DOHH2 (cell line): ENCODE data around the gene PEAK3.

ENCODE experiments used
- H3F3A ChIP-seq: fragments of 200-600 bp; sonication (generic), shearing (Covaris generic); 2 replicates; pipeline ENCODE4 v1.6.0; 2016; ENCODE audit warnings: antibody characterized with exemption, mild to moderate bottlenecking; ENCODE audit not compliant: control insufficient read depth, insufficient read depth
- H3K27ac ChIP-seq: fragments of 200-600 bp; sonication (generic); 2 replicates; pipeline ENCODE4 v1.5.1; 2014; ENCODE audit warnings: low read depth, mild to moderate bottlenecking, low read length, moderate library complexity
- H3K27me3 ChIP-seq: fragments of 200-600 bp; sonication (generic); 2 replicates; pipeline ENCODE4 v1.6.1; 2014; ENCODE audit warnings: mild to moderate bottlenecking, low read length, mixed read lengths; ENCODE audit not compliant: control insufficient read depth
- H3K36me3 ChIP-seq: fragments of 200-600 bp; sonication (generic); 2 replicates; pipeline ENCODE4 v1.6.1; 2014; ENCODE audit warnings: mild to moderate bottlenecking, low read length, moderate library complexity, mixed read lengths; ENCODE audit not compliant: control insufficient read depth
- H3K4me1 ChIP-seq: fragments of 200-600 bp; sonication (generic); 2 replicates; pipeline ENCODE4 v1.6.1; 2014; ENCODE audit warnings: mild to moderate bottlenecking, low read length, mixed read lengths; ENCODE audit not compliant: control insufficient read depth
- H3K4me2 ChIP-seq: fragments of 200-600 bp; sonication (generic); 2 replicates; pipeline ENCODE4 v1.6.0; 2014; ENCODE audit warnings: mild to moderate bottlenecking, low read length, moderate library complexity
- H3K4me3 ChIP-seq: fragments of 200-600 bp; sonication (generic); 2 replicates; pipeline ENCODE4 v1.5.1; 2014; ENCODE audit warnings: mild to moderate bottlenecking, low read length, mixed read lengths
- H3K79me2 ChIP-seq: fragments of 200-600 bp; sonication (generic); 2 replicates; pipeline ENCODE4 v1.6.1; 2014; ENCODE audit warnings: mild to moderate bottlenecking, low read length, mixed read lengths; ENCODE audit not compliant: control insufficient read depth
- H3K9me2 ChIP-seq: fragments of 200-600 bp; sonication (generic); replicated peaks from 2 replicates; pipeline ENCODE4 v1.6.1; 2014; ENCODE audit warnings: mild to moderate bottlenecking, low read length, mixed read lengths; ENCODE audit not compliant: control insufficient read depth
- H3K9me3 ChIP-seq: fragments of 200-600 bp; sonication (generic); 2 replicates; pipeline ENCODE4 v1.6.1; 2014; ENCODE audit warnings: antibody characterized with exemption, low read length, mixed read lengths; ENCODE audit not compliant: control insufficient read depth, insufficient read depth
- H4K20me1 ChIP-seq: fragments of 200-600 bp; sonication (generic); 2 replicates; pipeline ENCODE4 v1.6.0; 2014; ENCODE audit warnings: low read depth, mild to moderate bottlenecking, antibody characterized with exemption, low read length, moderate library complexity; ENCODE audit not compliant: control insufficient read depth, insufficient read depth
- CTCF ChIP-seq: fragments of 200-600 bp; sonication (generic); IDR thresholded peaks from one replicate; pipeline ENCODE4 v1.5.1; 2014; ENCODE audit warnings: antibody characterized with exemption, mild to moderate bottlenecking, low read depth, low read length; ENCODE audit not compliant: poor library complexity, severe bottlenecking
- EZH2phosphoT487 ChIP-seq: fragments of 200-600 bp; sonication (generic); IDR thresholded peaks from 2 replicates; pipeline ENCODE4 v1.6.1; 2017; ENCODE audit warnings: borderline replicate concordance, mild to moderate bottlenecking, antibody characterized with exemption, low read length, moderate library complexity, mixed read lengths

PEAK3 gene

GRCh38 chr19:2305452-2306280 is 23.7 kb upstream of the PEAK3 start:
- H3K9me2 ChIP-seq, result no peaks in the 10 kb centered on the region
- H3K27ac ChIP-seq, result no peak overlapping the region
- H3K9me3 ChIP-seq, result no peaks in the 10 kb centered on the region
- no peaks in the 10 kb centered on the region for H3K79me2 ChIP-seq
- TF ChIP-seq EZH2phosphoT487 (no peak), CTCF (no peak)
- H4K20me1 ChIP-seq, result no peaks in the 10 kb centered on the region
- peaks cover 39% of the 10 kb centered on the region for H3K4me1 ChIP-seq
- no peak overlapping the region for H3K4me3 ChIP-seq
- H3K27me3 ChIP-seq, result peaks cover 55% of the 10 kb centered on the region
- no peak overlapping the region for H3K4me2 ChIP-seq
- H3K36me3 ChIP-seq, result no peaks in the 10 kb centered on the region
- H3F3A ChIP-seq, result peaks cover 3% of the 10 kb centered on the region; the same call in 1 of the 2 replicates

DNA sequence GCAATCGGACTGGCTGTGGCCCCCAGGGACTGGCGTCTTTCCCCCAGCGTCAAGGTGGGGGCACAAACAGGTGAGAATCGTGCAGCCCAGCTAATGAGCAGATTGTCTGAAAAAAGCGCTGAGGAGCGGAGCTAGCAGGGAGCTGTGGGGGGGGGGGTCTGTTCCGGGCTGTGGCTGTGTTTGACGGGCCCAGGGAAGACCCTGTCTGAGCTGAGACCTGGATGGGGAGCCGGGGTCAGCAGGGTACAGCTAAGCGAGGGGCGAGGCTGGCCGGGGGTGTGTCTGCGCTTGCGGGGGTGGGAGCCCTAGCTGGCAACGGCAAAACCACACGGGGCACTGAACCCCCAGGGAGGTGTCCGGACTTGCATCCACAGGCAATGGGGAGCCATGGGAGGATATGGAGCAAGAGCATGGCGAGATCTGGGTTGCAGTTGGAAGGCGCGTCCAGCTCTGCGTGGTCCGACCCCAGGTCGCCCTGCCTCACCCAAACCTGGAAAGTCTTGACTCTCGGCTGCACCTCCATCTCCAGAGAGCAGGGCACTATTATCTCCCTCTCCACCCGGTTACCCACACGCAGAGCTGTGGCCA is 21.3 kb upstream of the PEAK3 start:
- Histone ChIP-seq H3K27ac (no peak overlapping the region), H3K79me2 (peaks cover 3% of the 10 kb centered on the region; the same call in 1 of the 2 replicates), H3K27me3 (peaks cover 38% of the 10 kb centered on the region), H3K9me2 (no peaks in the 10 kb centered on the region), H4K20me1 (no peaks in the 10 kb centered on the region), H3K4me1 (peaks cover 56% of the 10 kb centered on the region), H3K9me3 (no peaks in the 10 kb centered on the region), H3K4me2 (peak overlapping the region; percentile 52), H3F3A (peaks cover 8% of the 10 kb centered on the region), H3K4me3 (peak overlapping the region; percentile 22), H3K36me3 (no peaks in the 10 kb centered on the region)
- TF ChIP-seq EZH2phosphoT487 (no peak), CTCF (no peak)

GRCh38 chr19:2302319-2303210 is 20.6 kb upstream of the PEAK3 start:
- Histone ChIP-seq H3F3A (peaks cover 8% of the 10 kb centered on the region), H3K79me2 (peaks cover 3% of the 10 kb centered on the region; the same call in 1 of the 2 replicates), H3K4me3 (peak overlapping the region; percentile 22), H3K36me3 (no peaks in the 10 kb centered on the region), H3K9me2 (no peaks in the 10 kb centered on the region), H3K4me2 (peak overlapping the region; percentile 52), H3K27me3 (peaks cover 34% of the 10 kb centered on the region), H4K20me1 (no peaks in the 10 kb centered on the region), H3K27ac (peak overlapping the region; percentile 39; the same call in 1 of the 2 replicates), H3K9me3 (no peaks in the 10 kb centered on the region), H3K4me1 (peaks cover 59% of the 10 kb centered on the region)
- TF ChIP-seq CTCF (no peak), EZH2phosphoT487 (no peak)
